A549 treated with AZD9567 at 1 μM for 4 hours (cell line): Measurements from ENCODE around the gene BAMBI. TPM values are rescaled to one million over a fixed set of nuclear protein-coding genes. Genes with fewer than 3 reads are reported as not detected.

Experiments
- total RNA-seq: library from RNA; stranded (reverse); fragments of 200-300 nt; extraction: Qiagen RNA extraction; gene quantifications from 5 replicates; pipeline ENCODE4 v1.2.3, GENCODE V29; 2022; ENCODE audit not compliant: insufficient read depth

The BAMBI gene, protein sequence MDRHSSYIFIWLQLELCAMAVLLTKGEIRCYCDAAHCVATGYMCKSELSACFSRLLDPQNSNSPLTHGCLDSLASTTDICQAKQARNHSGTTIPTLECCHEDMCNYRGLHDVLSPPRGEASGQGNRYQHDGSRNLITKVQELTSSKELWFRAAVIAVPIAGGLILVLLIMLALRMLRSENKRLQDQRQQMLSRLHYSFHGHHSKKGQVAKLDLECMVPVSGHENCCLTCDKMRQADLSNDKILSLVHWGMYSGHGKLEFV
- 8.3 to 11.6 TPM (median 10.4 TPM) in 5 replicates for total RNA-seq

DNA sequence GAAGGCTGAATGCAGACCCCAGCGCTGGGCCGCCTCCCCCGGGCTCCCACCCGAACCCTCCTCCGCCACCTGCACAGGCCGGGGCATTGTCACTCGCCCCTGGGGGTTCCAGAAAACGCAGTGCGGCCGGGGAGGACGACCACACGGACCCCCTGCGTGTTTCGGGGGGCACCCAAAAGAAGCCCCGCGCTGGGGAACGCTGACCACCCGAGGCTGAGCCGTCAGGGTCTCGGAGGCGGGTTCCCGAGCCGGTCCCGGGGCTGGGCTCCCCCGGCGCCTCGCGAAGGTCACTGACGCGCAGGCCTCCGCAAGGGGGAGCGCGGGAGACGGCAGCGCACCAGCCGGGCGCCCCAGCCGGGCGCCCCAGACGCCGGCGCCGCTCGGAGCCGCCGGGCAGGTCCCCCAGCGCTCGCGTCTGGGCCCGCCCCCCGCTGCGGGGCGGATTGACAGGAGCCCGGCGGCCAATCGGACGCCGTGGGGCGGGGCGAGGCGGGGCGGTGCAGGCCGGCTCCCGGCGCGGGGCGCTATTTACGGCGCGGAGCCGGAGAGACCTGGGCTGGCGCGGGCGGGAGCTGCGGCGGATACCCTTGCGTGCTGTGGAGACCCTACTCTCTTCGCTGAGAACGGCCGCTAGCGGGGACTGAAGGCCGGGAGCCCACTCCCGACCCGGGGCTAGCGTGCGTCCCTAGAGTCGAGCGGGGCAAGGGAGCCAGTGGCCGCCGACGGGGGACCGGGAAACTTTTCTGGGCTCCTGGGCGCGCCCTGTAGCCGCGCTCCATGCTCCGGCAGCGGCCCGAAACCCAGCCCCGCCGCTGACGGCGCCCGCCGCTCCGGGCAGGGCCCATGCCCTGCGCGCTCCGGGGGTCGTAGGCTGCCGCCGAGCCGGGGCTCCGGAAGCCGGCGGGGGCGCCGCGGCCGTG, at the start of gene BAMBI:
Gene BAMBI (plus strand): TSS at position 554 of the 920 bp plus-strand sequence. CDS start 377 bp downstream, outside the sequence.

Other genes with a start within 250 kb of the BAMBI start
- gene WAC, start 144.4 kb upstream of the BAMBI start, total RNA-seq = 59.5 to 95.6 TPM (median 74.7 TPM) in 5 replicates